ENCODE measurements around the gene ANKS3. TPM values are rescaled to one million over a fixed set of nuclear protein-coding genes. Genes with fewer than 3 reads are reported as not detected.

The ANKS3 gene
- total RNA-seq, 4 donors from 2014 or later = 6.7 to 16.6 (median 9.0) TPM

DNA sequence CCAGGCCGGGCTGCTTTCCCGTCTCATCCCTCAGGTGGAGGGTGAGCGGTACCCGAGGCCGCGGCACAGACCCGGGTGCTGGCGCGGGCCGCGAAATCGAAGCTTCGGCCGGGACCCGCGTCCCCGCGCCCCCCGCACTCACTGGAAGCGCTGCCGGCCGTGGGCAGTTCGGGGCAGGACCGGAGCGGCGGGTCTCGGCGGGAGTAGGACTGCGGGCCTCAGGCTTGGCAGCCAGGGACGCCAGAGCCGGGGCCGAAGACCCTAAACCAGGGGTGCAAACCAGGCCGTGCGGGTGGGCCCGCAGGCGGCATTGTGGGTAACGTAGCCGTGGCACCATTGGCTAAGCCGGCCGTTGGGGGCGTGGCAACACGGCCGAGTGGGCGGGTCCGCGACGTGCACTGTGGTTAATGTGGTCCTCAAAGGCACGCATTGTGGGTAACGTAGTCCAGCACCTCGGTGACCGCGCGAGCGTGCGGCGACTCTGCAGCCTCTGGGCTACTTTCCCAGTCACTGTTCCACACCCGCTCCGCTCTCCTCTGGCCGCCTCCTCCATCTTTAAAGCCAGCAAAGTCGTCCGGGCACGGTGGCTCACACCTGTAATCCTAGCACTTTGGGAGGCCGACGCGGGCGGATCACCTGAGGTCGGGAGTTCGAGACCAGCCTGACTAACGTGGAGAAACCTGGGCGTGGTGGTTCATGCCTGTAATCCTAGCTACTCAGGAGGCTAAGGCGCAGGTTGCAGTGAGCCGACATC, 33.0 kb upstream of the ANKS3 start, which contains the start of gene ZNF500:
ZNF500 (minus strand) TSS at position 288 of the 754 bp plus-strand sequence. CDS start 1,184 bp downstream, outside the sequence.
- Histone ChIP-seq H3K27ac (peak within 1 kb of the TSS; percentile 83 to 95 (median 92)), H3K4me3 (peak within 1 kb of the TSS; percentile 80 to 99 (median 90)), H3K36me3 (peaks cover 0 to 35% of the 10 kb centered on the region in 2 donors), H3K27me3 (no peaks in the 10 kb centered on the region), H3K4me1 (peaks cover 25 to 30% of the 10 kb centered on the region in 2 donors), H3K9me3 (no peaks in the 10 kb centered on the region)
- in situ Hi-C loops (cut with MboI; ENCODE audit: low sequenced_read_pairs in 4 of 4) = no loop called here
- peak; percentile 69 to 70 for TF ChIP-seq POLR2A (IDR thresholded peaks at IDR 0.05)
- TF ChIP-seq, protein P1, sequence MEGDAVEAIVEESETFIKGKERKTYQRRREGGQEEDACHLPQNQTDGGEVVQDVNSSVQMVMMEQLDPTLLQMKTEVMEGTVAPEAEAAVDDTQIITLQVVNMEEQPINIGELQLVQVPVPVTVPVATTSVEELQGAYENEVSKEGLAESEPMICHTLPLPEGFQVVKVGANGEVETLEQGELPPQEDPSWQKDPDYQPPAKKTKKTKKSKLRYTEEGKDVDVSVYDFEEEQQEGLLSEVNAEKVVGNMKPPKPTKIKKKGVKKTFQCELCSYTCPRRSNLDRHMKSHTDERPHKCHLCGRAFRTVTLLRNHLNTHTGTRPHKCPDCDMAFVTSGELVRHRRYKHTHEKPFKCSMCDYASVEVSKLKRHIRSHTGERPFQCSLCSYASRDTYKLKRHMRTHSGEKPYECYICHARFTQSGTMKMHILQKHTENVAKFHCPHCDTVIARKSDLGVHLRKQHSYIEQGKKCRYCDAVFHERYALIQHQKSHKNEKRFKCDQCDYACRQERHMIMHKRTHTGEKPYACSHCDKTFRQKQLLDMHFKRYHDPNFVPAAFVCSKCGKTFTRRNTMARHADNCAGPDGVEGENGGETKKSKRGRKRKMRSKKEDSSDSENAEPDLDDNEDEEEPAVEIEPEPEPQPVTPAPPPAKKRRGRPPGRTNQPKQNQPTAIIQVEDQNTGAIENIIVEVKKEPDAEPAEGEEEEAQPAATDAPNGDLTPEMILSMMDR (IDR thresholded peaks at IDR 0.05 in 4 of 5, conservative IDR thresholded peaks at IDR 0.05 in 1 of 5) = no peak
- intact Hi-C loops (cut with DNase I; ENCODE audit: low total_unique reads) = loop anchor here (2.0 kb wide), 1 partner anchor 228 kb away; the partner anchor contains the start of gene CDIP1
- ATAC-seq (peak; percentile 89 to 95), DNase-seq (peak; percentile 97 to 98)

DNA sequence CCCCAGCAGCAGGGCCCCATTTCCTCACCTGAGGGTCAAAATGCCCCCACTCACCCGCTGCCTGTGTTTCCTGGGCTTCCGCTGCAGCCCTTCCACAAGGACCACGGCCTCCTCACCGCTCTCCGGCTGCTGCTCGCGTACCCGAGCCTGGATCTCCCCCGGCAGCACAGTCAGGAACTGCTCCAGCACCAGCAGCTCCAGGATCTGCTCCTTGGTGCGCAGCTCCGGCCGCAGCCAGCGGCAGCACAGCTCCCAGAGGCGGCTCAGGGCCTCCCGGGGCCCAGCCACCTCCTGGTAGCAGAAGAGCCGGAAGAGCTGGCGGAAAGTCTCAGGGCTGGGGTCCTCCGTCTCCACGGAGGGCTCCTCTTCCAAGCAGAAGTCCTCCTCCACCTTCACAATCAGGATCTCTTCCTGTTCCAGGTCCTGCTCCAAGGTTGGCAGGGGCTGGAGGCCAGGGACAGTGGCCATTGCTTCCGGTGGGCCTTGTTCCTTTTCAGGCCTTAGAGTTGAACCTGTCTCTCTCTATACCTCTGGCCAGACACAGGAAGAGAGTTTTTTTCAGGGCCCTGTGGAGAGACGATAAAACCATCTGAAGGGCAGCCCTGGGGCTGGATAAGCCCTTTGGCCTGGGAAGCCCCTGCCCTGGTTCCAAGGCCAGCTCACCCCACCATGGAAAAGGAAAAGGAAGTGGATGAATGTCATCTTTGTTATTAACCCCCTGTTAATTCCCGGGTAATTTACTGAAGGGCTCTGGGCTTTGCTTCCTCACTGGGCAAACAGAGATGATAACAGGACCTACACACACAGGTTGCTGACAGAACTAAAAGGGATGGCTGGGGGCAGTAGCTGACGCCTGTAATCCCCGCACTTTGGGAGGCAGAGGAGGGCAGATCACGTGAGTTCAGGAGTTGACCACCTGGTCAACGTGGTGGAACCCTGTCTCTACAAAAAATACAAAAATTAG, 31.7 kb upstream of the ANKS3 start:
- Histone ChIP-seq H3K27ac (peak overlapping the region; percentile 83 to 95 (median 92)), H3K4me1 (peaks cover 25 to 30% of the 10 kb centered on the region in 2 donors), H3K4me3 (peak overlapping the region; percentile 80 to 99 (median 90)), H3K9me3 (no peaks in the 10 kb centered on the region), H3K36me3 (peaks cover 0 to 44% of the 10 kb centered on the region in 2 donors), H3K27me3 (no peaks in the 10 kb centered on the region)
- intact Hi-C loops (cut with DNase I; ENCODE audit: low total_unique reads) = loop anchor here (2.0 kb wide), 1 partner anchor 227 kb away; the partner anchor contains the start of gene CDIP1
- TF ChIP-seq, protein P1 (IDR thresholded peaks at IDR 0.05 in 4 of 5, conservative IDR thresholded peaks at IDR 0.05 in 1 of 5) = no peak
- TF ChIP-seq POLR2A (IDR thresholded peaks at IDR 0.05) = no peak
- in situ Hi-C loops (cut with MboI; ENCODE audit: low sequenced_read_pairs in 4 of 4) = no loop called here
- no peak for ATAC-seq
- no peak for DNase-seq

DNA sequence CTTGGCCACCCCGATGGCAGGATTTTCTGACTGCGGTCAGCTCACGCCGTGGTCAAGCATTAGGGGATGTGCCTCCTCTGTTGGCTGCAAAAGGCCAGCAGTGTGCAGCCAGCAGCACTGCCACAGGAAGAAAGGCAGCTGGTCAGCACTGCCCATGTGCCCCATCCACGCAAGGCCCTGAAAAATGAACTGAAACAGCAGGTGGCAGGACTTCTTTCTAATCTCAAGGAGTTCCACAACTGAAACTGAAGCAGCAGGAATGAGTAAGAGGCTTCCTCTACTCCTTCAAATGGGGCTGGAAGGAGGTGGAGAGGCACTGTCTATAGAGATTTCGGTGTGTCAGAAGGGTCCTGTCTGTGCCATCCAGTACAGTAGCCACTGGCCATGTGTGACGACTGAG, 29.7 kb upstream of the ANKS3 start:
- no peak overlapping the region for H3K27ac ChIP-seq
- intact Hi-C loops (cut with DNase I; ENCODE audit: low total_unique reads) (no loop called here), in situ Hi-C loops (cut with MboI; ENCODE audit: low sequenced_read_pairs in 4 of 4) (no loop called here)
- no peak overlapping the region for H3K4me3 ChIP-seq
- H3K4me1 ChIP-seq = peaks cover 23 to 26% of the 10 kb centered on the region in 2 donors
- no peak for TF ChIP-seq POLR2A (IDR thresholded peaks at IDR 0.05)
- TF ChIP-seq, protein P1 (IDR thresholded peaks at IDR 0.05 in 4 of 5, conservative IDR thresholded peaks at IDR 0.05 in 1 of 5) = no peak
- no peak for ATAC-seq
- H3K36me3 ChIP-seq = peaks cover 4 to 64% of the 10 kb centered on the region in 2 donors
- H3K9me3 ChIP-seq = no peaks in the 10 kb centered on the region
- no peaks in the 10 kb centered on the region for H3K27me3 ChIP-seq
- DNase-seq = no peak

DNA sequence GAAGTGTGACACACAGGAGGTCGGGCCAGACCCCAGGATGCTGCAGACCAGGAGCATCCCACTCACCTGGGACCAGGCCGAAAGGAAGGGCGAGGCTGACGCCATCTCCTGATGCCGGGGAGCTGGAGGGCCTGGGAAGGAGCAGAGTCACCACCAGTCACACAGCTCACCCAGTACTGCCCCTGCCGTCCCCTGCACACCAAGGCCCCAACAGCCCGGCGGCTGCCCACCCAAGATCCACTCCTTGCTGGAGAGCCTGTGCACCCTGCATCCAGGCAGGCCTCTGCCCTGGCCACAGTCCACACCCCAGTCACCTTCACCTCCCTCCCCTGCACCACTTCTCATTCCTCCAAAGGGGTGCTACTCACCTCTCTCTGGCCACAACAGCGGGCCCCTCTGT, 28.1 kb upstream of the ANKS3 start:
- Histone ChIP-seq H3K27me3 (no peaks in the 10 kb centered on the region), H3K4me1 (peaks cover 15 to 16% of the 10 kb centered on the region in 2 donors), H3K4me3 (no peak overlapping the region), H3K36me3 (peaks cover 4 to 80% of the 10 kb centered on the region in 2 donors), H3K9me3 (no peaks in the 10 kb centered on the region), H3K27ac (no peak overlapping the region)
- no peak for DNase-seq
- in situ Hi-C loops (cut with MboI; ENCODE audit: low sequenced_read_pairs in 4 of 4) (no loop called here), intact Hi-C loops (cut with DNase I; ENCODE audit: low total_unique reads) (no loop called here)
- TF ChIP-seq, protein P1 (IDR thresholded peaks at IDR 0.05 in 4 of 5, conservative IDR thresholded peaks at IDR 0.05 in 1 of 5) = no peak
- TF ChIP-seq POLR2A (IDR thresholded peaks at IDR 0.05) = no peak
- ATAC-seq = no peak

Data from gastrocnemius medialis (tissue), 4 donors.